Activated T-helper 1 cell treated with anti-CD3 and anti-CD28 coated beads, Interleukin-12 subunit alpha, Interleukin-12 subunit beta, Interleukin-2, Interleukin-4 antibody, amounts not matched to agents 30 ng/mL and 10 ng/mL and 1 ng/mL, durations not matched to agents 14 hours and 24 hours and 36 hours (primary cell): ENCODE measurements around the gene ABCG4. TPM values are rescaled to one million over a fixed set of nuclear protein-coding genes. Genes with fewer than 3 reads are reported as not detected.

Experiments
- DNase-seq: peaks from one replicate; pipeline ENCODE4 v3.0.0; 2021; ENCODE audit warnings: low spot score
- H3K27ac Mint-ChIP-seq: one replicate; pipeline ENCODE4 v1.8.0; 2021; ENCODE audit warnings: mild to moderate bottlenecking, mixed read lengths
- H3K27me3 Mint-ChIP-seq: one replicate; pipeline ENCODE4 v1.8.0; 2022; ENCODE audit warnings: mild to moderate bottlenecking, moderate library complexity, mixed read lengths; ENCODE audit not compliant: insufficient read depth
- H3K36me3 Mint-ChIP-seq: one replicate; pipeline ENCODE4 v1.8.0; 2021; ENCODE audit warnings: low read depth, mixed read lengths
- H3K4me1 Mint-ChIP-seq: one replicate; pipeline ENCODE4 v1.8.0; 2021; ENCODE audit warnings: low read depth, mixed read lengths
- H3K4me3 Mint-ChIP-seq: one replicate; pipeline ENCODE4 v1.8.0; 2021; ENCODE audit warnings: mild to moderate bottlenecking, moderate library complexity, mixed read lengths
- H3K9me3 Mint-ChIP-seq: one replicate; pipeline ENCODE4 v1.8.0; 2021; ENCODE audit warnings: mixed read lengths
- intact Hi-C: fragments of 100-400 bp; cut with micrococcal nuclease; formaldehyde crosslinking; loops from one replicate; pipeline ENCODE4 v1.15.1; 2024
- total RNA-seq: library from RNA; stranded (reverse); gene quantifications from 2 replicates; pipeline ENCODE4 v1.2.3, GENCODE V29; 2022

The ABCG4 gene
- total RNA-seq, 1 donor from 2014 or later: not detected

DNA sequence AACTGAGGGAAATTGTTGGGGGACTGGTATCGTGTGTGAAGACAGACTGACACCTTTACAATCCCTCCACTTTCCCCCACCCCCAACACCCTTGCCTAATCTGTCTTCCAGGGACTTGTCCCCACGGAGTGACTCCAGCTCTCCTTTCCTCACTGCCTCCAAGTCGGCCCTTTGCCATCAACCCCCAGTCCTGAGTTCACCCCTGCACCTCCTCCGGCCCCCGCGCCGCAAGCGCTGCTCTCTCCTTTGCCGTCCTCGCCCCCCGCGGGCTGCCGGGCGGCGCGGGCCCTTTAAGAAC is 183 bp upstream of the ABCG4 start:
- Mint-ChIP-seq H3K4me1 (peaks cover 13% of the 10 kb centered on the region), H3K27ac (no peak overlapping the region), H3K9me3 (no peaks in the 10 kb centered on the region), H3K27me3 (peaks cover 64% of the 10 kb centered on the region), H3K4me3 (peak overlapping the region; percentile 64), H3K36me3 (no peaks in the 10 kb centered on the region)
- DNase-seq: no peak
- intact Hi-C loops: no loop called here

GRCh38 chr11:119149786-119150275 is 979 bp downstream of the ABCG4 start:
- DNase-seq: no peak
- H3K27me3 Mint-ChIP-seq: peaks cover 62% of the 10 kb centered on the region
- no peak overlapping the region for H3K27ac Mint-ChIP-seq
- peaks cover 13% of the 10 kb centered on the region for H3K4me1 Mint-ChIP-seq
- no peaks in the 10 kb centered on the region for H3K36me3 Mint-ChIP-seq
- peak overlapping the region; percentile 67 for H3K4me3 Mint-ChIP-seq
- intact Hi-C loops: no loop called here
- H3K9me3 Mint-ChIP-seq: no peaks in the 10 kb centered on the region

DNA sequence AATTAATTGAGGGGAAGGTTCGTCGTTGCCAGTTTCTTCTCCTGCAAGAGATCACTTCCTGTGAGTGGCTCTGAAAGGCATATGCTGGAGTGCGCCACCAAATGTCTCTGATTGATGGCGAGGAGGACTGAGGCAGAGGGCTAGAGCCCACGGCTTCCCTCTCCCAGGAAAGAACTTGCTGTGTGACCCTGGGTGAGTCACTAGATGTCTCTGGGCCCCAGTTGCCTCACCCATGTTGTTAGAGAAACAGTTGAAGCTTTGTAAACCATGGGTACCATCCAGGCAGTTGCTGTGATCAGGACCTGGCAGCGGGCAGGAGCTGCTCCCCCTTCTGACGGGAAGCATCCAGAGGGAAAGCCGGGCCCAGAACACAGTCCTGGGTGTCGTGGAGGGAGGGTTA is 3.2 kb downstream of the ABCG4 start:
- Mint-ChIP-seq H3K27me3 (peaks cover 53% of the 10 kb centered on the region), H3K4me1 (peaks cover 13% of the 10 kb centered on the region), H3K27ac (no peak overlapping the region), H3K36me3 (no peaks in the 10 kb centered on the region), H3K4me3 (no peak overlapping the region), H3K9me3 (no peaks in the 10 kb centered on the region)
- no peak for DNase-seq
- intact Hi-C loops: no loop called here

GRCh38 chr11:119152604-119153003 is 3.8 kb downstream of the ABCG4 start:
- Mint-ChIP-seq H3K9me3 (no peaks in the 10 kb centered on the region), H3K4me3 (no peak overlapping the region), H3K27me3 (peaks cover 48% of the 10 kb centered on the region), H3K4me1 (peaks cover 8% of the 10 kb centered on the region), H3K36me3 (no peaks in the 10 kb centered on the region), H3K27ac (no peak overlapping the region)
- no peak for DNase-seq
- intact Hi-C loops: no loop called here

GRCh38 chr11:119153049-119153818 is 4.4 kb downstream of the ABCG4 start:
- Mint-ChIP-seq H3K4me1 (peaks cover 2% of the 10 kb centered on the region), H3K36me3 (no peaks in the 10 kb centered on the region), H3K27ac (no peak overlapping the region), H3K27me3 (peaks cover 41% of the 10 kb centered on the region), H3K4me3 (no peak overlapping the region), H3K9me3 (no peaks in the 10 kb centered on the region)
- intact Hi-C loops: no loop called here
- DNase-seq: no peak

DNA sequence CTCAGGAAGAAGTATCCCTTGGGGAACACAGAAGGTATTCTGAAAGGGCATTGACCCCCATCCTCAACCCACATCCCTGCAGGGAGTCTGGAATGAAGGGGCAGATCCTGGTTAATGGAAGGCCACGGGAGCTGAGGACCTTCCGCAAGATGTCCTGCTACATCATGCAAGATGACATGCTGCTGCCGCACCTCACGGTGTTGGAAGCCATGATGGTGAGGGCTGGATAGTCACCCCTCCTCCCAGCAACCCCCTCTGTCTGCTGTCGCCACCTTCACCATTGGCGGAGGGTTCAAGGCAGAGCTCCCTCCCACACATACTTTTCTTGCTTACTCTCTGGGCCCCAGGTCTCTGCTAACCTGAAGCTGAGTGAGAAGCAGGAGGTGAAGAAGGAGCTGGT is 5.3 kb downstream of the ABCG4 start:
- intact Hi-C loops: no loop called here
- H3K4me3 Mint-ChIP-seq: no peak overlapping the region
- peaks cover 41% of the 10 kb centered on the region for H3K27me3 Mint-ChIP-seq

GRCh38 chr11:119155733-119156492 is 7.1 kb downstream of the ABCG4 start:
- no peaks in the 10 kb centered on the region for H3K4me1 Mint-ChIP-seq
- H3K27me3 Mint-ChIP-seq: peaks cover 27% of the 10 kb centered on the region
- H3K9me3 Mint-ChIP-seq: no peaks in the 10 kb centered on the region
- H3K36me3 Mint-ChIP-seq: no peaks in the 10 kb centered on the region
- intact Hi-C loops: no loop called here
- no peak for DNase-seq
- H3K4me3 Mint-ChIP-seq: no peak overlapping the region
- no peak overlapping the region for H3K27ac Mint-ChIP-seq

More for the DNA sequence above, 5.3 kb downstream of the ABCG4 start:
- Mint-ChIP-seq H3K4me1 (no peaks in the 10 kb centered on the region), H3K27ac (no peak overlapping the region), H3K36me3 (no peaks in the 10 kb centered on the region), H3K9me3 (no peaks in the 10 kb centered on the region)
- DNase-seq: no peak

GRCh38 chr11:119156496-119156895 is 7.6 kb downstream of the ABCG4 start:
- no peaks in the 10 kb centered on the region for H3K4me1 Mint-ChIP-seq
- intact Hi-C loops: no loop called here
- H3K36me3 Mint-ChIP-seq: no peaks in the 10 kb centered on the region
- H3K27ac Mint-ChIP-seq: no peak overlapping the region
- no peaks in the 10 kb centered on the region for H3K9me3 Mint-ChIP-seq
- DNase-seq: no peak
- peaks cover 21% of the 10 kb centered on the region for H3K27me3 Mint-ChIP-seq
- no peak overlapping the region for H3K4me3 Mint-ChIP-seq

DNA sequence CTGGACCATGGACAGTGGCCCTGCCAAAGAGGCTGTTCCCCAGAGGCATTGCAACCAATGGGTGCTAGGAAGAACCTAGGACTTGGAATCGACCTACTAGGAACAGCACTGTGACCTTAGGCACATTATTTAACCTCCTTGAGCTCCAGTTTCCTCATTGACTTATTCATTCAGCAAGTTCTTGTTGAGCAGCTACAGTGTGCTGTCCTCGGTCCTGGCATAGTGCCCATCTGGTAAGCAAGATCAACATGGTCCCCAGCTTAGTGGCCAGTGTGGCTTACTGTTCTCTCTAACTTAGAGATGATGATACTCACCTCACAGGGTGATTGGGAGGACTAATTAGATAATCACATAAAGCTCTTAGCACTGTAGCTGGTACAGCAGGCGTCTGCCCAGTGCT is 8.2 kb downstream of the ABCG4 start:
- peaks cover 18% of the 10 kb centered on the region for H3K27me3 Mint-ChIP-seq
- H3K4me3 Mint-ChIP-seq: no peak overlapping the region
- H3K27ac Mint-ChIP-seq: no peak overlapping the region
- no peaks in the 10 kb centered on the region for H3K4me1 Mint-ChIP-seq
- no peak for DNase-seq
- intact Hi-C loops: no loop called here
- H3K36me3 Mint-ChIP-seq: no peaks in the 10 kb centered on the region
- H3K9me3 Mint-ChIP-seq: no peaks in the 10 kb centered on the region

DNA sequence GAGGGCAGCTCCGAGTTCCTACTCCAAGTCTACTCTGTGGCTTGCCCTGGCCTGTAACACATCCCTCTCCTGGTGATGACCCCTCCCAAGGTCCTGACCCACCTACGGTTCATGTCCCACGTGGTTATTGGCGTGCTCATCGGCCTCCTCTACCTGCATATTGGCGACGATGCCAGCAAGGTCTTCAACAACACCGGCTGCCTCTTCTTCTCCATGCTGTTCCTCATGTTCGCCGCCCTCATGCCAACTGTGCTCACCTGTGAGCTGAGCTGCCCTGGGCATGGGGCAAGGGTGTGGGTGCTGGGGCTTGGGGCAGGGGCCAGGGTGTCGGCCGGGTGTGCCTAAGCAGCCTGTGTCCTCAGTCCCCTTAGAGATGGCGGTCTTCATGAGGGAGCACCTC is 9.6 kb downstream of the ABCG4 start:
- Mint-ChIP-seq H3K4me3 (no peak overlapping the region), H3K9me3 (no peaks in the 10 kb centered on the region), H3K36me3 (no peaks in the 10 kb centered on the region), H3K27me3 (peaks cover 10% of the 10 kb centered on the region), H3K27ac (no peak overlapping the region), H3K4me1 (no peaks in the 10 kb centered on the region)
- no peak for DNase-seq
- intact Hi-C loops: no loop called here

DNA sequence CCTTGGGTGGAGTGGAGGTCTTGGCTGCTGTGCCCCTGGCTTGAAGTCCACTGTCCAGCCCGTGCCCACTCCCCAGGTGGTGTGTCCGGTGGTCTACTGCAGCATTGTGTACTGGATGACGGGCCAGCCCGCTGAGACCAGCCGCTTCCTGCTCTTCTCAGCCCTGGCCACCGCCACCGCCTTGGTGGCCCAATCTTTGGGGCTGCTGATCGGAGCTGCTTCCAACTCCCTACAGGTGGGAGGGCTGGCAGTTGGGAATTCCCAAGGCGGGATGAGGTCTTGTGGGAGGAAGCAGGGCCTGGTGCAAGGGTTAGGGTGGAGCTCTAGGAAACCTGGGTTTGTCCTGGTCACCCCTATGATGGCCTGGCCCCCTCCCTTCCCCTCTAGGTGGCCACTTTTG is 11.3 kb downstream of the ABCG4 start:
- DNase-seq: no peak
- intact Hi-C loops: no loop called here
- H3K27me3 Mint-ChIP-seq: peaks cover 7% of the 10 kb centered on the region
- H3K9me3 Mint-ChIP-seq: no peaks in the 10 kb centered on the region
- H3K4me3 Mint-ChIP-seq: no peak overlapping the region
- H3K36me3 Mint-ChIP-seq: no peaks in the 10 kb centered on the region
- H3K4me1 Mint-ChIP-seq: no peaks in the 10 kb centered on the region
- no peak overlapping the region for H3K27ac Mint-ChIP-seq

DNA sequence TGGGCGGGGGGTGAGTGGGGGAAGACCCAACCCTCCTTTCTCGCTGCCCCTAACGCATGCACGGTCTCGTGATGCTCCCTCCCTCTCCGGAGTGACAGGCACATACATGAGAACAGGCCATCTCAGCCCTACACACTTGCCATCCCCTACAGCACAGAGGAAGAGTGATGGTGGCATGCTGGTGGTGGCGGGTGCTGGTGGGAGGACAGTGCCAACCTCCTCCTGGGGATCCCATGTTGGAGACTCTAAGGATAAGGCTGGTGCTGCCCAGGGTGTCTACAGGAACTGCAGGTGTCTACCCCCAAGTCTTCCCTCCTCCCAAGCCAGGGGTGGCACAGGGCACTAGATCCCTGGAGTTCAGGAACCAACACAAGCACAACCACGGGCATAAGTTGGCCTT is 13.0 kb downstream of the ABCG4 start:
- Mint-ChIP-seq H3K27me3 (peaks cover 8% of the 10 kb centered on the region), H3K27ac (no peak overlapping the region), H3K36me3 (no peaks in the 10 kb centered on the region), H3K4me1 (no peaks in the 10 kb centered on the region), H3K9me3 (no peaks in the 10 kb centered on the region), H3K4me3 (no peak overlapping the region)
- intact Hi-C loops: no loop called here
- no peak for DNase-seq

GRCh38 chr11:119166368-119167076 is 17.7 kb downstream of the ABCG4 start:
- peaks cover 4% of the 10 kb centered on the region for H3K27me3 Mint-ChIP-seq
- intact Hi-C loops: no loop called here
- no peaks in the 10 kb centered on the region for H3K36me3 Mint-ChIP-seq
- DNase-seq: no peak
- no peak overlapping the region for H3K4me3 Mint-ChIP-seq
- peaks cover 15% of the 10 kb centered on the region for H3K4me1 Mint-ChIP-seq
- no peaks in the 10 kb centered on the region for H3K9me3 Mint-ChIP-seq
- H3K27ac Mint-ChIP-seq: no peak overlapping the region
